GM21390 (cell line): Measurements from ENCODE around the gene ID3.

Experiments used
- ATAC-seq: cut with Tn5 transposase; IDR thresholded peaks from one replicate; pipeline ENCODE4 v1.9.1; 2021; ENCODE audit not compliant: unreplicated experiment

Gene ID3, protein sequence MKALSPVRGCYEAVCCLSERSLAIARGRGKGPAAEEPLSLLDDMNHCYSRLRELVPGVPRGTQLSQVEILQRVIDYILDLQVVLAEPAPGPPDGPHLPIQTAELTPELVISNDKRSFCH

DNA sequence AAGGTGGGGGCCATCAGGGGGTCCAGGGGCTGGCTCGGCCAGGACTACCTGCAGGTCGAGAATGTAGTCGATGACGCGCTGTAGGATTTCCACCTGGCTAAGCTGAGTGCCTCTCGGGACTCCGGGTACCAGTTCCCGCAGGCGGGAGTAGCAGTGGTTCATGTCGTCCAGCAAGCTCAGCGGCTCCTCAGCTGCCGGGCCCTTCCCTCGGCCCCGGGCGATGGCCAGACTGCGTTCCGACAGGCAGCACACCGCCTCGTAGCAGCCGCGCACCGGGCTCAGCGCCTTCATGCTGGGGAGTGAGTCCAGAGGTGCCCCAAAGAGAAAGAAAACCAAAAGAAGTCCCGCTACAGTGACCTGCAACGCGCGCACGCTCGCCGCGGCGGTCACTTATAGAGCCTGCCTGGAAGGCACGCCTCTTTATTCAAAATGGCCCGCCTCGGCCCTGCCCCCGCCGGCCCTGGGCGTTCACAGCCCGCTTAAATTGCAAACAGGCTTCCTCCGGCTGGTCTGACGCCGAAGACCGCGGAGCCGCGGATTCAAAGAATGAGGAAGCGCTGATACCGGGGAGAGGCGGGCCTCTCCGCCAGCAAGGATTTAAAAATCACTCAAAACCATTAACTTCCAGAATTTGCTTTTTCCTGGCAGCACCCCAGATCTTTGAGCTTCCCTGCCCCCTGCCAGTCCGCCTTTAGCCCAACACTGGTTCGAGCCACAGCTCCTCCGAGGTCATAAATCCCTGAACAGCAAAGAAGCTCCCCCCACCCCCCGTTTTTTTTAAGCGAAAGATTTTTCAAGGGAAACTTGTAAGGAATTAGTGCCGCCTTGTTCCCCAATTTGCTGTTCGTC is at the start of gene ID3:
ID3 (minus strand) TSS at position 366 of the 849 bp plus-strand sequence; CDS start at position 291, 75 bp downstream.
- ATAC-seq = peak; percentile 52

DNA sequence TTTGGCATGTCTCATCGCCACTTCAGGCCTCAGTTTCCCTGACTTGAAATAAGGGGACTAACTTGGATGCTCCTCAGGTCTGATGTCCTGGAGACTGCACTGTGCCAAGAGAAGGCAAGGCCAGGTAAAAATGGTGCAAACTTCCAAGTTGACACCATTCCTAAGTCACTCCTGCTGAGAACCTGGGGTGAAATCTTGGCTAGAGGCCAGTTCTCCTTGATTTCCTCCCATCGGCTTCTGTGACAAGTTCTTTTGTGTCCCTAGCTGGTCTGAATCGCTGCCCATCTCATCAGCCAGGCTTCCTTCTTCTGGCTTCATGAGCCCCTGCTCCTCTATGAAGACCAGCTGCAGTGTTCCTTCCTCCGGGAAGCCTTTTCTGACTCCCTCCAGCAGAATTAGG is 48.6 kb upstream of the ID3 start:
- no peak for ATAC-seq

DNA sequence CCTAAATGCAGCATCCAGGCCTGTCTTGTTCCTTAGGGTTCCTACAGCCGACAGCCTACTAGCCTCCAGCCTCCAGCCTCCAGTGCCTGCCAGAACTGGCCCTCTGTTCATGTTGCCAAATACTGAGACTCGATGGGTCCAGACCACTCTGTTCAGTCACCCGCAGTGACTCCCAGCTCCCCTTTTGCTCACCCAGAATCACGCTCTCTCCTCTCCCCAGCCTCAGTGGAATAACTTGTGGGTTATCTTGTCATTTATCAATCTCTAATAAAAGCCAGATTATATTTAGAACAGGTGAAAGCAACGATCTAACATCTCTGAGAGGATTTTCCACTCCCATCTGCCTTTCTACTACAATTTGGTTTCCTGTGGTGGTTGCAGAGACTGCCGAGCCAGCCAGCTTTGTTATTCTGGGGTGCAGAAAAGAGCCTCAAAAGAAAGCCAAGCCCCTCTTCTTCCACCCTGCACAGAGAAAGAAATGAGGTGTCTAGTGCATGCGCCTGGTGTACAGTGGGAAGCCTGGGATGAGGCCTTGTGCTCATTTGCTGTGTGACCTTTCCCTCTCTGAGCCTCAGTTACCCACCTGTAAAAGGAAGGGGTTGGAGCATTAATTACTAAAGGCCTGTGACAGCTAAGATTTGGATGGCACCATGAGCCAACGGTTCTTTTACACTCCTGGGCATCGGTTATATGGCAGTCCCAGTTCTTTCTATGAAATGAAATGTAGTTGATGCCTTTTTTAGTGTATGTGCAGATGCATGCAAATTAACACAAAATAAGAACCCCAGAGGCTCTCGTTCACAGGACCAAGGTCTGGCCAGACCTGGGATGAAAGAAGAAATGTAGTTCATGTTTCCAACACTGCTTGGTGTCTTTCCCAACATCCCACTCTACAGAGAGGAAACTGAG is 42.9 kb upstream of the ID3 start:
- ATAC-seq = no peak

DNA sequence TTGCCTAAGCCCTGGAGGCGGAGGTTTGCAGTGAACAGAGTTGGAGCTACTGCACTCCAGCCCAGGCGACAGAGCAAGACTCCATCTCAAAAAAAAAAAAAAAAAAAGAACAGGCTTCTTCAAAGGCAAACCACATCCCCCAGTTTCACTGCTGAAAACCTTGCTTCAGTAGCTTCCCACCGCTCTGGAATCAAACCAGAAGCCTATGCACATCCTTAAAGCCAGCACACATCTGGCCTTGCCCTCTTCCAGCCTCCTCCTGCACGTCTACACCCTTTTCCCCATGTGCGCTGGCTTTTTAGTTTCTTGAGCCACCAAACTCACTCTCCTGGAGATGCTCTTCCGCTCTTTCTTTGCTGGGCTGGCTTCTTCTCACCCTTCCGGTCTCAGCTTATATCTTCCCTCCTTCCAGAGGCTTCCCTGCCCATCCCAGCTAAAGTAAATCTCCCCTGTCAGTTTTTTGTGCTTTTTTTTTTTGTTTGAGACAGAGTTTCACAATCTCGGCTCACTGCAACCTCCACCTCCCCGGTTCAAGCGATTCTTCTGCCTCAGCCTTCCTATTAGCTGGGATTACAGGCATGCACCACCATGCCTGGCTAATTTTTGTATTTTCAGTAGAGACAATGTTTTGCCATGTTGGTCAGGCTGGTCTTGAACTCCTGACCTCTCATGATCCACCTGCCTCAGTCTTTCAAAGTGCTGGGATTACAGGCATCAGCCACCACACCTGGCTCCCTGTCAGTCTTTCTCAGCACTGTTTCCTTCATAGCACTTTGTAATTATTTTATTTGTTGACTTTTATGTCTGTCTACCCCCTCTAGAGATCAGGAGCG is 42.0 kb upstream of the ID3 start:
- ATAC-seq = no peak

DNA sequence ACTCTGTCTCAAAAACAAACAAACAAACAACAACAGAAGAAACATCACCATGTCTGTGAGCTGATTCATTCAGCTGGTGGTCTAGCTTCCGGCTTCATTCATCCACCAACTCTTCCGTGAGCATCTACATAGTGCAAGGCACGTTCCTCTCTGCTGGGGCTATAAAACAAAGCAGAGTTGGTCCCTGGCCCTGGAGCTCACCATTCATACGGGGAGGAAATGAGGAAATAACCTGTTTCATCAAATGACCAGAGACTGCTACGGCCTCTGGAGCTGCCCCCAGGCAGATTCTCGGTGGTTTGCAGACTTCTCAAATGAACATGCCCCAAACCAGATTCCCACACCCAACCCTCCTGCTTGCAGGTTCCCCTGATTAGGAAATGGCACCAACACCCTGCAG is 41.0 kb upstream of the ID3 start:
- no peak for ATAC-seq

DNA sequence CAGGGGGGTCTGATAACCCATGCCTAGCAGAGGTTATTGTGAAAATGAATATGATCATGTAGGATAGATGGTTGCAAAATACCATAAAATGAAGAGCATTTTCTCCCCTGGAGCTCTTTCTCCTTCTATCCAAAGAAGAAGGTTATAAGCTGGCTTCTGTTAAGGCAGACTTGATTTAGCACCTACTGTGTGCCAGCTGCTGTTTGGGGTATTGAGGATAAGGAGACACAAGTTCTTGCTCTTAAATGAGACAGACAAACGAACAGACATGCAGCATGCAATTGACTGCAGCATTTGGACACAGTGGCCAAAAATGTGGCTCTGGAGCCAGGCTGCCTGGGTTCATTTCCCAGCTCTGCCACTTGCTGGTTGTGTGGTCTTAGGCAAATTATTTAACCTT is 39.8 kb upstream of the ID3 start:
- ATAC-seq = no peak

DNA sequence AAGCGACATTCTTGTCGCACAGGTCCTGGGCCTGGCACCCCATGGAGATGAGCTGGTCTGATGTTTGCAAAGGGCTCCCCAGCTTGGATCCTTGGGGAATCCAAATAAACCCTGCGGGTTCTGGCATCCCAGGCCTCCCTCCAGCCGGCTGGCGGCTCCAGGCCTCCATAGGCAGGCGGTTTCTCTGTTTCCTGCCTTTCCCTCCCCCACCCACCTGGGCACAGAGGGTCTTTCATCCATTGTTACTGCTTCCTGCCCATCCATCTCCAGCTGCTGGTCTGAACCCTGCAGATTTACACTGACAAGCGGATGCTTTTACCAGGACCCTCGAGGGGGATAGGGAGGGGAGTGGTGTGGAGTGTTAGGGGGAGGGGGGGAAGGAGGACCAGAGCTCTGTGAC is 39.1 kb upstream of the ID3 start:
- ATAC-seq = no peak

DNA sequence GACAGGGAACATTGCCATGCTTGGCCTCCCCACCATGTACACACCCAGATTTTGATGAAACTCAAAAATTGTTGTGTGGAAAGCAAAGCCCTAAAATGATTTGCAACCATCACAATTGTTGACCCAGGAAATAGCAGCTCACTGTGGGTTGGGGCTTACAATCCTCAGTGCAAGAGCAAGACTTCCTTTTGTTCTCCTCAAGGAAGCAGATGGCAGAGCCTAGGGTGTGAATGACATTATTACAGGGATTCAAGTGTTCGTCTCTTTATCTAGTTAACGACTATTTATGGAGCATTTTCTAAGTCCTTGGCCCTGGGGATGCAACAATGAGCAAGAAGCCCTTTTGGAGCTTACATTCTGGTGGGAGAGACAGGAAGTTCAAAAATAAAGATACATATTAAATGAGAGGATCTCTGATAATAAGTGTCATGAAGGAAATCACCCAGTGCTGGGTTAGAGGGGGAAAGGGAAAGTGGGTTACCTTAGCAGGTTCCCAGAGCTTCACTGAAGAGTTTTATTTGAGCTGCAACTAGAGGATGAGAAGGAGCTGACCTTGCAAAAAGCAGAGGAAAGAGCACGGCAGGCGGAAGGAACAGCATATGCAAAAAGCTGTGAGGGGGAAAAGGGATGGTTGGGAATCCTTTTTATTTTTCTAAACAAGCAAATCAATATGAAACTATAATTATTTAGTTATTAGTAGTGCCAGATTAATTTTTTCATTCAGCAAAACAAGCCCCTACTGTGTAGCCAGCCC is 38.5 kb upstream of the ID3 start:
- no peak for ATAC-seq

DNA sequence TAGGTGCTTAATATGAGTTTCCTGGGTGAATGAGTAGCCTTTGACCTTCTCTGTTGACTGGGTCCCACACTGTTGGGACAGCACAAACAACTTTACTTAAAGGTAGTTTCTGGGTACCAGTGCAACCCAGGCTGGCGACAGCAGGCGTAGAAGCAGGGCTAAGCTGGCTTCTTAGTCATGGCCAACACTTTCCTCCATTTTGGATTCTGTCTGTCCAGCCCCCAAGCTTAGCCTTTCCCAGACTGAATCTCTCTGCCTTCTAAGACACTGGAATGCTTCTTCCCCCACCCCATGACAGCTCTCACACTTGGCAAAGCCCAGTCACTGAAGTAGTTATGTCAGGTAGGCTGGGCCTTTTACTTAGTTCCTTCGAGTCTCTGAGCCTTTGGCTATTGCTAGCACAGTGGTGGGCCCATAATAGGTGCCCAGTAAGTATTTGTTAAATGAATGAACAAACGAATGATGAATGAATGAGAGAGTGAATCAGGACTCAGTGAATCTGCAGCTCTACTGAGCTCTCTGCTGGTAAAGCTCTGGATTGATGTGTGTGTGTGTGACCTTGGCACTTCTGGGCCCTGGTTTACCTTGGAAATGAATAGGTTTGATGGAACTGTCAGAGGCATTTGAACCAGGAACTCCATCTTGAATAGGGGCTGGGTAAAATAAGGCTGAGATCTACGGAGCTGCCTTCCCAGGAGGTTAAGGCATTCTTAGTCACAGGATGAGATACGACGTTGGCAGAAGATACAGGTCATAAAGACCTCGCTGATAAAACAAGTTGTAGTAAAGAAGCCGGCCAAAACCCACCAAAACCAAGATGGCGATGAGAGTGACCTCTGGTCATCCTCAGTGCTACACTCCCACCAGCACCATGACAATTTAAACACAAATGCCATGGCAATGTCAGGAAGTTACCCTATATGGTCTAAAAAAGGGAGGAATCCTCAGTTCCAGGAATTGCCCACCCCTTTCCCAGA is 37.4 kb upstream of the ID3 start:
- no peak for ATAC-seq

DNA sequence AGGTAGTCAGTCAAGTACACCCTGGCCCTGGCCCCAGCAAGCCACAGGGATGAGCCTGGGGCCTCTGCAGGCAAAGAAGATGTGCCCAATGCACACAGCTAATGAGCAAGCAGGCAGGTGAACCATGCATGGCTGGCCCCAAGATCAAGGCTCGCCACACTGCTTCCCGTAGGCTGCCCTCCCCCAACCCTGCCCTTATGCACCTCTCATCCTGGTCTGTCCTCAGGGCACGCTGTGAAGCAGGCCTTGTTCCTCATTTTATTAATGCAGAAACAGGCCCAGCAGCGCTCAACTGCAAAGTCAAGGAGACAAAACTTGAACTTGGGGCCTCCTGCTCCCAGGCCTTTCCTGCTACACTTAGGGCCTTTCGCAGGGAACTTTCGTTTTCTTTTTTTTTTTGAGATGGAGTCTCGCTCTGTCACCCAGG is 35.6 kb upstream of the ID3 start:
- no peak for ATAC-seq

DNA sequence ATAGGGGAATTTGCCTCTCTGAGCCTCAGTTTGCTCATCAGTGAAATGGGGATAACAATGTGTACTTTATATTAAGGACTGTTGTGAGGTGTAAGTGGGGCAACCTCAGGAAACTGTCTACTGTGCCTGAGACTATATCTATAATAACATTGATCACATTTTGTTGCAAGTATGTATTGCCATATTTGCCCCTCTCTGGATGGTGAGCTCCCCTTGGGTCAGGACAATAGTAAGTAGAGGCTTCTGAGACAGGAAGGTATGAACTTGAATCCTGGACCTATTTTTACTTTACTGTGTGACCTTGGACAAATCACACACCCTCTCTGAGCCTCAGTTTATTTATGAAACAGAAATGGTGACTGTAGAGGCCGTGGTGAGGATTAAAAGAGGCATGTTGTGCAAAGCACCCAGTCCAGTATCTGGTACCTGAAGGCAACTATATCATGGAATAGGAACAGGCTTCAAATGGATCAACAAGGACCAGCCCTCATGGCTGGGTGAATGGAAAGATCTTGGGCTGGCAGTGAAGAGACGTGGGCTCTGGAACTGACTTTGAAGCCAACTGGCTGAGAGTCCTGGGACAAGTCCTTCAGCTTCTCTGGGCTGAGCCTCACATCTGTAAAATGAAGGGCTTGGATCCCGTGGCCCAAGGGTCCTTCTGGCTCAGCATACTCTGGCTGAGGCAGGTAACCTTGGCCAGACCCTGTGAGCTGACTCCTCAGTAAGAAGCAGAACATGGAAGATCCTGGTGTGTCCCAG is 35.0 kb upstream of the ID3 start:
- ATAC-seq = no peak

DNA sequence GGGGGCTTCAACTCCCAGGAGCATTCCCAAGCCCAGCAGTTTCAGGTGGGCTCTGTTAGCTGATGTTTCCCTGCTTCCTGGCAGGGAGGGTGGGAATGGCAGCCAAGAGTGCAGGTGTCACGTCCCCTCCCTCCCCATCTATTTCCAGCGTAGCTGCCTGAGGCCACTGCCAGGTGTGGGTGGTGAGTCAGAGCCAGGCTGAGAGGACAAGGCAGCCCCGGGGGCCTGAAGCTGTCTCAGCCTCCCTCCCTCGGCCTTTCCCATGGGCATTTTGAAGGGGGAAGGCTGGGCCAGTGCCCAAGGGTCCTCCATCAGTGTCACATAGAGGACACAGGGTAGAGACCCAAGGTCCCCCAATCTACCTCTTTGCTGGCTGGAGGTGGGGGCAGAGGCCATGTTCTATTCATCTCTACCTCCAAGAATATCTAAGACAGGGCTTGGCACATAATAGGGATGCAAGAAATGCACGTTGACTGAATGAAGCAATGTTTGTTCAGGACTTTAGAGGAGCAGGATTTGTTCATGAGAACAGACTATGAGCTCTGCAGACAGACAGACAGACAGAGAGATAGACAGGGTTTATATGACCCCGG is 34.4 kb upstream of the ID3 start:
- no peak for ATAC-seq

DNA sequence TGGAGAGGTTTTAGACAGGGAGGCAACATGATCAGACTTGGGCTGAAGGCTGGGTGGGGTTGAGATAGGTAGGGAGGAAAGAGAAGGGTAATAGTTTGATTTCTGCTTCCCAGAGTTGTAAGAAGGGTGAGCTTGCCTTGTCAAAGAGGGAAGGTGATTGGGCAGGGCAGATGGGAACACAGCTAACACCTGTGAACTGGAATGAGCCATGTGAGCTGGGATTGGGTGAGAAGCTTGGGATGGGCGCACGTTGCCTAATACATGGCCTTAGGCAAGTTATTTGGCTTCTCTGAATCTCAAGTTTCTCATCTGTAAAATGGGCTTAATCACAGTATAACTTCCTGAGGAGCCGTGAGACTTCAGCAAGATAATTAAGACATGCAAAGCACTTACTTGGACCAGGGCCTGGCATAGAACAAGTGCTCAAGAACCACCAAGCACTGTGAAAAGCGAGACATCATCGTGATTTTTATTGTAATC is 33.8 kb upstream of the ID3 start:
- ATAC-seq = no peak

DNA sequence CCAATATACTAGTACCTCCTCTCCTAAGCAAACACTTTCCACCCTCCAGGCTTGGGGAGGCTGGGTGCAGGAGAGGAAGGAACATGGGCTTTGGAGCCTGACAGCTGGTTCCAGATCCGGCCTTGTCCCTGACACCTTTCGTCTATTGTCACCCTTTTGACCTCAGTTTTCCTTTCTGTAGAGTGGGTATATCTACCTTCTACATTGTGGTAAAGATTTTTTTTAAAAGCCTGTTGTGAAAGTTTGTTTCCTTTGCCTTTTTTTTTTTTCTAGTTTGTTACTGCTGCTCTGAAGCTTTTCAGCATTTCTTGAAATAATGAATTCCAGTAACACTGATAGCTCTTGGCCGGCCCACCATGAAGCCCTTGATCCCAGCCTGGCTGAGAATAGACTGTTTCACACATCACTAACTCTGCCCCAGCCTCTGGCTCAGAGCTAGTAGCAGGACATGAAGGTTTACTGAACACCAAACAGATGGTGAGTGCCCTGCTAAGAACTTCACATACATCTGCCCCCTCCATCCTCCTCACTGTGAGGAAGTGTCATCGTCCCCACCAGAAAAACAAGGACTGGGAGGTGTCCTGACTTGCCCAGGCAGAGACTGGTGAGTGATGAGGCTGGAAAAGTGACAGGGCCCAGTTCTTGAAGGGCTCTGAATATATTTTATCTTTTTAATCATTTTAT is 33.0 kb upstream of the ID3 start:
- no peak for ATAC-seq

DNA sequence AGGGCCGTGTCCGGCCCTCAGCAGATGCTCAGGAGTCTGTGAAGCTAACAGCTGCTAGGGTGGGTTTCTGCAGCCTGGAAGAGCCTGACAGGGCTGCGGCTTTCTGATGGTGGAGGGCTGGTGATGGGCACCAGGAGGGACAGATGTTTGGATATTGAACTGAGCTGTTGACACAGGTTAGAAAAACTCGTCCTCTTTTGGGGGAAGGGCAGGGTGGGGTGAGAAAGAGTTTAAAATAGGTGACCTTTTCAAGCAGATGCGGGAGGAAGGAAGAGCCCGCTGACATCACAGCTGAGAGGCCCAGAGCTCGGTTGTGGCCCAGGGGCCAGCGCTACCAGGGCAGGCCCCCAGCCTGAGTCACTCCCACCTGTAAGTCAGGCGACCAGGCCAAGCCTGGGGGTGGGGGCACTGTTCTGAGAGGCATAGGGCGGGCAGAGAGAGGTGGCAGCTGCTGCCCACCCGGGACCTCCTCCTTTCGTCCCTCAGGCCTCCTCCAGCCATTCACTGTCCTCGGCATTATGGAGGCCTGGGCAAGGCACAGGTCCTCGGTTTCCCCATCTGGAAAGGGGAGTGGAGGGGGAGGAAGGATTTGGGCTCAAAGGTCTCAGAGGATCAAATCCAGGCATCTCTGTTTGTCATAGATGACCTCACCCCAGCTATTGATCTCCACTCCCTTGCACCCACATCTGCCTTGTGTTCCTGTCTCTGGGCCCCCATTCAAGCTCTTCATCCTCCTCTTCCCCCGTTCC is 32.3 kb upstream of the ID3 start:
- no peak for ATAC-seq

DNA sequence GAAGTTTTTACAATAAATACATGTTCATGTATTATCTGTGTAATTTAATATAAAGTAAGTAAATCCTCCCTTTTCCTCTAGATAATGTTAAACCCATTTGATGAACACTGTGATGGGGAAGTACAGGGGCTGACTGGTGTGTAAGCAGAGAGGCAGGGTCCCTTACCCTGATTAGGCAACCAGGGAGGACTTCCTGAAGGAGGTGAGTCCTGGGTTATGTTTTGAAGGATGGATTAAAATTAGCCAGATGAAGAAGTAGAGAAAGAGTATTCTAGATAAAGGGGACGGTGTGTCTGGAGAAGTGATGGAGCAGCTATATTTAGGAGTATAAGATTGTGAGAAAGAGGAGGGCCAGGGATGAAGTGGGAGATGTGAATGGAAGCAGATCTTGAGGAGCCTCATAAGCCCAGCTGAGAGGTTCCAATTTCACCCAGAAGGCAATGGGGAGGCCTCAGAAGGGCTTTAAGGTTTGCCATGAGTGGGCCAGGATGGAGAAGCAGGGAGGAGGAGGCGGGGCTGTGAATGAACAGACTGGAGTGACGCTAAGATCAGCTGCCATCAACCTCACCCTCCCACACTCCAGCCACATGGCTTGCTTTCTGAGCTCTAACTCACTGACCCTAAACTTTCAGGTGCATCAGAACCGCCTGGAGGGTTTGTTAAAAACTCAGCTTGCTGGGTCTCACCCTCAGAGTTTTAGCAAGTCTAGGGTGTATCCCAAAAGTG is 30.9 kb upstream of the ID3 start:
- no peak for ATAC-seq
